K562 (cell line): ENCODE data around the gene INCA1. TPM values are rescaled to one million over a fixed set of nuclear protein-coding genes. Genes with fewer than 3 reads are reported as not detected.

Experiments
- CHD1 ChIP-seq: fragments of 200-600 bp; sonication (generic); IDR thresholded peaks from one replicate; pipeline ENCODE4 v1.6.1; 2012; ENCODE audit warnings: mild to moderate bottlenecking, moderate library complexity, low read length, inconsistent platforms
- CXXC5 ChIP-seq: fragments of 250-450 bp; sonication (Bioruptor Pico); IDR thresholded peaks from 2 replicates; pipeline ENCODE4 v1.8.0; 2022; ENCODE audit warnings: inconsistent platforms, mild to moderate bottlenecking, moderate library complexity
- DMBX1 ChIP-seq: fragments of 250-450 bp; sonication (Bioruptor Pico); IDR thresholded peaks from 2 replicates; pipeline ENCODE4 v1.8.0; 2022; ENCODE audit warnings: inconsistent platforms, mild to moderate bottlenecking, moderate library complexity, borderline replicate concordance
- FOXP1 ChIP-seq: sonication (generic); formaldehyde crosslinking; IDR thresholded peaks from 2 replicates; pipeline ENCODE4 v1.8.0; 2022; ENCODE audit warnings: mild to moderate bottlenecking, missing genetic modification reagents
- GTF2E2 ChIP-seq: fragments of 200-800 bp; sonication (Bioruptor generic); IDR thresholded peaks from 2 replicates; pipeline ENCODE4 v1.6.1; 2016; ENCODE audit warnings: missing genetic modification characterization, missing compliant biosample characterization
- HMG20B ChIP-seq: fragments of 250-450 bp; sonication (Bioruptor Pico); IDR thresholded peaks from 2 replicates; pipeline ENCODE4 v1.5.0; 2021; ENCODE audit warnings: mild to moderate bottlenecking
- HNRNPLL ChIP-seq: fragments of 200-400 bp; formaldehyde crosslinking; IDR thresholded peaks from 2 replicates; pipeline ENCODE4 v1.6.1; 2017; ENCODE audit warnings: low read length, low read depth, mild to moderate bottlenecking; ENCODE audit not compliant: poor library complexity, severe bottlenecking
- PBX2 ChIP-seq, 2 experiments: IDR thresholded peaks in 1 of 2; conservative IDR thresholded peaks in 1 of 2; 2 replicates each; pipeline ENCODE4 v1.6.1; 2016; ENCODE audit warnings: low read depth in 2 of 2, mild to moderate bottlenecking in 1 of 2, missing compliant biosample characterization in 1 of 2, missing genetic modification characterization in 1 of 2, moderate library complexity in 1 of 2
- POLR2AphosphoS5 ChIP-seq: IDR thresholded peaks from 2 replicates; pipeline ENCODE4 v1.6.1; 2011; ENCODE audit warnings: mild to moderate bottlenecking, low read depth, low read length, moderate library complexity; ENCODE audit not compliant: control insufficient read depth, insufficient read depth
- PPARD ChIP-seq: fragments of 250-450 bp; sonication (Bioruptor Pico); IDR thresholded peaks from 2 replicates; pipeline ENCODE4 v1.8.0; 2022; ENCODE audit warnings: inconsistent platforms, mild to moderate bottlenecking, moderate library complexity
- PURB ChIP-seq: sonication (generic); formaldehyde crosslinking; IDR thresholded peaks from 2 replicates; pipeline ENCODE4 v1.9.0; 2021; ENCODE audit warnings: low read depth, mild to moderate bottlenecking, missing genetic modification reagents
- RFX5 ChIP-seq: IDR thresholded peaks from 2 replicates; pipeline ENCODE4 v1.6.1; 2011; ENCODE audit warnings: low read depth, mild to moderate bottlenecking, improper control_type of control experiment, low read length
- SIN3A ChIP-seq, 2 experiments: fragments of 150-350 bp in 1 of 2; IDR thresholded peaks; 2 replicates each; pipeline ENCODE4 v1.6.1; 2011 to 2016; ENCODE audit warnings: borderline replicate concordance in 2 of 2, low read depth in 2 of 2, low read length in 2 of 2, mild to moderate bottlenecking in 2 of 2, moderate library complexity in 2 of 2; ENCODE audit not compliant: control insufficient read depth in 1 of 2
- SMARCA5 ChIP-seq: fragments of 450-650 bp; IDR thresholded peaks from 2 replicates; pipeline ENCODE4 v1.6.1; 2016
- SRSF1 ChIP-seq: fragments of 200-400 bp; formaldehyde crosslinking; IDR thresholded peaks from 2 replicates; pipeline ENCODE4 v1.6.1; 2017; ENCODE audit warnings: mild to moderate bottlenecking, low read depth, low read length, moderate library complexity
- TAF15 ChIP-seq: fragments of 200-400 bp; formaldehyde crosslinking; IDR thresholded peaks from 2 replicates; pipeline ENCODE4 v1.6.1; 2017; ENCODE audit warnings: mild to moderate bottlenecking, low read depth, low read length, moderate library complexity
- ZNF146 ChIP-seq: IDR thresholded peaks from one replicate; pipeline ENCODE4 v1.6.1; 2018; ENCODE audit warnings: missing compliant biosample characterization; ENCODE audit not compliant: unreplicated experiment
- ZNF24 ChIP-seq: fragments of 450-650 bp; IDR thresholded peaks from 2 replicates; pipeline ENCODE4 v1.6.1; 2016
- ZNF280A ChIP-seq: fragments of 450-650 bp; IDR thresholded peaks from 2 replicates; pipeline ENCODE4 v1.6.1; 2018; ENCODE audit warnings: mild to moderate bottlenecking, low read depth; ENCODE audit not compliant: partially characterized antibody
- ZNF280B ChIP-seq: fragments of 250-450 bp; sonication (Bioruptor Pico); IDR thresholded peaks from 2 replicates; pipeline ENCODE4 v1.5.1; 2021; ENCODE audit warnings: mild to moderate bottlenecking
- ZNF311 ChIP-seq: fragments of 250-450 bp; sonication (Bioruptor Pico); IDR thresholded peaks from 2 replicates; pipeline ENCODE4 v1.4.0; 2020; ENCODE audit warnings: mild to moderate bottlenecking, moderate library complexity
- ZNF507 ChIP-seq: conservative IDR thresholded peaks from 2 replicates; pipeline ENCODE4 v1.6.1; 2017; ENCODE audit warnings: missing genetic modification characterization, missing compliant biosample characterization
- polyA plus RNA-seq, 8 experiments: library from polyadenylated mRNA; depleted of rRNA in 4 of 8; stranded (reverse) in 5 of 8; unstranded in 3 of 8; fragments of >200 nt; fragmentation: Nextera tagmentation in 2 of 8; fragmentation: Illumina TruSeq in 1 of 8; extraction: Ambion mirVana in 2 of 8; extraction: Trizol in 1 of 8; gene quantifications; 2 replicates each; pipeline versions ENCODE4 v1.2.1 to v1.2.3, GENCODE V29; 2011 to 2014; ENCODE audit warnings: inconsistent platforms in 1 of 8, missing spikeins in 1 of 8
- total RNA-seq, 7 experiments: library from RNA; depleted of rRNA in 6 of 7; stranded (reverse); fragments of >200 nt in 6 of 7; fragmentation: Illumina TruSeq in 2 of 7; extraction: Trizol in 2 of 7; gene quantifications; 2 replicates each; pipeline versions ENCODE4 v1.2.1 to v1.2.3, GENCODE V29; 2011 to 2021; ENCODE audit warnings: low replicate concordance in 1 of 7

Gene INCA1
- total and polyA plus RNA-seq, 9 of the 15 experiments (the other 6 are each of a cell fraction or from before 2014, with no cell fraction given): 0.08 to 0.50 (median 0.13) TPM; not detected in 4

- TF ChIP-seq ZNF280B (CRISPR knock-in tag) (no peak), HNRNPLL (peak; percentile 60), PPARD (CRISPR knock-in tag) (no peak), SIN3A (IDR thresholded peaks at IDR 0.05; ENCODE audit: borderline replicate concordance in 2 of 2, control insufficient read depth in 1 of 2, low read depth in 2 of 2, low read length in 2 of 2) (peak; percentile 52 to 86; a peak in 2 of 4 replicates), DMBX1 (CRISPR knock-in tag) (no peak), ZNF146 (CRISPR knock-in tag) (no peak), ZNF311 (CRISPR knock-in tag) (no peak), GTF2E2 (tag) (peak; percentile 46; the same call in 1 of the 2 replicates), TAF15 (no peak), PBX2 (CRISPR knock-in tag; IDR thresholded peaks at IDR 0.05; ENCODE audit: low read depth) (no peak), PBX2 (tag; conservative IDR thresholded peaks at IDR 0.05; ENCODE audit: low read depth) (no peak), RFX5 (no peak), FOXP1 (no peak; the same call in 1 of the 2 replicates), CXXC5 (CRISPR knock-in tag) (peak; percentile 75), ZNF280A (no peak), POLR2AphosphoS5 (peak; percentile 47), PURB (CRISPR knock-in tag) (no peak), HMG20B (CRISPR knock-in tag) (no peak), SRSF1 (no peak), CHD1 (no peak), ZNF24 (no peak), SMARCA5 (no peak), ZNF507 (tag) (no peak)
These were observed 57.3 kb downstream of the INCA1 start, which contains the start of the genes RNF167 and SLC25A11 (continued) for GRCh38 chr17:4939796-4940554.
